IMR-90 (cell line): Measurements from ENCODE around the gene ATP8B2. TPM values are rescaled to one million over a fixed set of nuclear protein-coding genes. Genes with fewer than 3 reads are reported as not detected.

Experiments used
- ATAC-seq: fragments of 200-7000 bp; cut with Tn5 transposase; 2 replicates; pipeline ENCODE4 v1.9.1; 2020; ENCODE audit warnings: low read depth, mild to moderate bottlenecking, moderate library complexity
- BruUV-seq: library from RNA; stranded (reverse); fragments of 400-500 nt; replicated peaks from 2 replicates; lab custom pipeline; 2021; lab: Mats Ljungman, UMichigan
- CTCF ChIA-PET: fragments of 300-600 bp; formaldehyde crosslinking; extraction: SDS; loops from one replicate; lab custom pipeline; 2021; ENCODE audit warnings: antibody characterized with exemption; lab: Yijun Ruan, JAX
- POLR2A ChIA-PET: fragments of 300-600 bp; sonication (Branson Sonifier 250); formaldehyde crosslinking; loops from one replicate; lab custom pipeline; 2022; ENCODE audit warnings: antibody characterized with exemption; ENCODE audit not compliant: unreplicated experiment; lab: Charles Lee
- DNase-seq: peaks from one replicate; pipeline ENCODE4 v3.0.0; 2013
- H2AFZ ChIP-seq: replicated peaks from 2 replicates; pipeline ENCODE3; 2013; ENCODE audit warnings: low read length, mild to moderate bottlenecking; ENCODE audit not compliant: poor library complexity
- H2AK5ac ChIP-seq: 2 replicates; pipeline ENCODE4 v1.6.1; 2013; ENCODE audit warnings: low read depth, low read length, inconsistent platforms
- H2AK9ac ChIP-seq: replicated peaks from 2 replicates; pipeline ENCODE3; 2013; ENCODE audit warnings: mild to moderate bottlenecking, low read depth, low read length, moderate library complexity; ENCODE audit not compliant: poor library complexity
- H2BK120ac ChIP-seq: 2 replicates; pipeline ENCODE4 v1.6.1; 2013; ENCODE audit warnings: low read depth, low read length, inconsistent platforms
- H2BK15ac ChIP-seq: 3 replicates; pipeline ENCODE4 v1.6.1; 2013; ENCODE audit warnings: low read depth, low read length, inconsistent platforms
- H2BK20ac ChIP-seq: 2 replicates; pipeline ENCODE4 v1.6.1; 2013; ENCODE audit warnings: low read depth, mild to moderate bottlenecking, inconsistent platforms, low read length, moderate library complexity
- H2BK5ac ChIP-seq: 2 replicates; pipeline ENCODE4 v1.6.1; 2013; ENCODE audit warnings: mild to moderate bottlenecking, low read depth, low read length, inconsistent platforms; ENCODE audit not compliant: poor library complexity, severe bottlenecking
- H3K14ac ChIP-seq: replicated peaks from 2 replicates; pipeline ENCODE4 v1.6.1; 2013; ENCODE audit warnings: low read depth, low read length, inconsistent platforms
- H3K18ac ChIP-seq: 2 replicates; pipeline ENCODE4 v1.6.1; 2013; ENCODE audit warnings: low read depth, low read length, control low read depth
- H3K23ac ChIP-seq: 2 replicates; pipeline ENCODE4 v1.6.1; 2013; ENCODE audit warnings: low read depth, low read length, inconsistent platforms
- H3K27ac ChIP-seq: 2 replicates; pipeline ENCODE4 v1.5.1; 2013; ENCODE audit warnings: mild to moderate bottlenecking, control low read depth, low read length; ENCODE audit not compliant: insufficient read depth
- H3K27me3 ChIP-seq: 2 replicates; pipeline ENCODE4 v1.6.1; 2013; ENCODE audit warnings: low read length; ENCODE audit not compliant: control insufficient read depth, insufficient read depth
- H3K36me3 ChIP-seq: 2 replicates; pipeline ENCODE4 v1.6.1; 2013; ENCODE audit warnings: low read length, mixed read lengths; ENCODE audit not compliant: control insufficient read depth, insufficient read depth
- H3K4ac ChIP-seq: 2 replicates; pipeline ENCODE4 v1.6.1; 2013; ENCODE audit warnings: low read depth, low read length, inconsistent platforms
- H3K4me1 ChIP-seq: 2 replicates; pipeline ENCODE4 v1.6.1; 2013; ENCODE audit warnings: low read length, mixed read lengths; ENCODE audit not compliant: control insufficient read depth, insufficient read depth
- H3K4me2 ChIP-seq: 2 replicates; pipeline ENCODE4 v1.6.1; 2013; ENCODE audit warnings: low read depth, mild to moderate bottlenecking, control low read depth, low read length, moderate library complexity
- H3K4me3 ChIP-seq: 2 replicates; pipeline ENCODE4 v1.5.1; 2013; ENCODE audit warnings: low read depth, mild to moderate bottlenecking, control low read depth, low read length, moderate library complexity; ENCODE audit not compliant: insufficient read depth
- H3K56ac ChIP-seq: 2 replicates; pipeline ENCODE4 v1.6.1; 2013; ENCODE audit warnings: low read length, inconsistent platforms; ENCODE audit not compliant: insufficient read depth; ENCODE audit errors: extremely low read depth
- H3K79me1 ChIP-seq, 2 experiments: 2 replicates each; pipeline ENCODE4 v1.6.1; 2013; ENCODE audit warnings: low read length in 2 of 2, inconsistent platforms in 1 of 2, low read depth in 1 of 2
- H3K9ac ChIP-seq: 2 replicates; pipeline ENCODE4 v1.6.1; 2013; ENCODE audit warnings: low read depth, low read length, control low read depth
- H3K9me1 ChIP-seq: 2 replicates; pipeline ENCODE4 v1.6.1; 2013; ENCODE audit warnings: low read length, inconsistent platforms; ENCODE audit not compliant: insufficient read depth
- H3K9me3 ChIP-seq: 2 replicates; pipeline ENCODE4 v1.6.1; 2013; ENCODE audit warnings: low read length; ENCODE audit not compliant: control insufficient read depth, insufficient read depth
- H4K20me1 ChIP-seq: 2 replicates; pipeline ENCODE4 v1.6.1; 2013; ENCODE audit warnings: low read length, inconsistent platforms; ENCODE audit not compliant: insufficient read depth
- H4K5ac ChIP-seq: 2 replicates; pipeline ENCODE4 v1.6.1; 2013; ENCODE audit warnings: mild to moderate bottlenecking, low read depth, low read length, control low read depth
- H4K8ac ChIP-seq, 2 experiments: 2 replicates each; pipeline ENCODE4 v1.6.1; 2013; ENCODE audit warnings: low read depth in 2 of 2, low read length in 2 of 2, control low read depth in 1 of 2, inconsistent platforms in 1 of 2
- H4K91ac ChIP-seq: 2 replicates; pipeline ENCODE4 v1.6.1; 2013; ENCODE audit warnings: low read depth, low read length, inconsistent platforms; ENCODE audit not compliant: insufficient read depth
- BHLHE40 ChIP-seq: fragments of 150-350 bp; IDR thresholded peaks from 2 replicates; pipeline ENCODE4 v1.6.1; 2016; ENCODE audit warnings: mild to moderate bottlenecking, low read depth, low read length
- CEBPB ChIP-seq: IDR thresholded peaks from 2 replicates; pipeline ENCODE4 v1.6.1; 2012; ENCODE audit warnings: low read depth, low read length, improper control_type of control experiment
- CHD1 ChIP-seq: IDR thresholded peaks from 2 replicates; pipeline ENCODE4 v1.6.1; 2012; ENCODE audit warnings: low read depth, low read length, improper control_type of control experiment
- CTCF ChIP-seq: conservative IDR thresholded peaks from 2 replicates; pipeline ENCODE4 v1.5.1; 2012; ENCODE audit warnings: mild to moderate bottlenecking, low read depth, low read length, improper control_type of control experiment
- ELK1 ChIP-seq: fragments of 150-350 bp; IDR thresholded peaks from 2 replicates; pipeline ENCODE4 v1.6.1; 2016; ENCODE audit warnings: low read depth, mild to moderate bottlenecking, low read length, moderate library complexity, borderline replicate concordance
- FOS ChIP-seq: fragments of 150-350 bp; IDR thresholded peaks from 2 replicates; pipeline ENCODE4 v1.6.1; 2016; ENCODE audit warnings: low read depth, low read length
- MAFK ChIP-seq: IDR thresholded peaks from 2 replicates; pipeline ENCODE4 v1.6.1; 2012; ENCODE audit warnings: low read depth, low read length, improper control_type of control experiment
- MAZ ChIP-seq: IDR thresholded peaks from 2 replicates; pipeline ENCODE4 v1.6.1; 2012; ENCODE audit warnings: low read depth, mild to moderate bottlenecking, low read length, improper control_type of control experiment, moderate library complexity, borderline replicate concordance
- MXI1 ChIP-seq: IDR thresholded peaks from 2 replicates; pipeline ENCODE4 v1.6.1; 2012; ENCODE audit warnings: low read depth, mild to moderate bottlenecking, low read length, moderate library complexity, borderline replicate concordance
- NFE2L2 ChIP-seq: fragments of 150-350 bp; IDR thresholded peaks from 2 replicates; pipeline ENCODE4 v1.6.1; 2016; ENCODE audit warnings: low read depth, mild to moderate bottlenecking, low read length
- POLR2A ChIP-seq: IDR thresholded peaks from 2 replicates; pipeline ENCODE4 v1.6.1; 2012; ENCODE audit warnings: mild to moderate bottlenecking, low read depth, low read length
- RAD21 ChIP-seq: IDR thresholded peaks from 2 replicates; pipeline ENCODE4 v1.6.1; 2012; ENCODE audit warnings: low read length, improper control_type of control experiment
- RCOR1 ChIP-seq: IDR thresholded peaks from 2 replicates; pipeline ENCODE4 v1.6.1; 2012; ENCODE audit warnings: mild to moderate bottlenecking, low read length, improper control_type of control experiment; ENCODE audit not compliant: insufficient replicate concordance
- RFX5 ChIP-seq: IDR thresholded peaks from 2 replicates; pipeline ENCODE4 v1.8.0; 2012; ENCODE audit warnings: low read depth, mild to moderate bottlenecking, low read length, moderate library complexity
- SMC3 ChIP-seq: fragments of 150-350 bp; IDR thresholded peaks from 2 replicates; pipeline ENCODE4 v1.6.1; 2016; ENCODE audit warnings: low read depth, mild to moderate bottlenecking, antibody characterized with exemption, low read length, moderate library complexity
- USF2 ChIP-seq: fragments of 150-350 bp; IDR thresholded peaks from 2 replicates; pipeline ENCODE4 v1.6.1; 2017; ENCODE audit warnings: mild to moderate bottlenecking, antibody characterized with exemption, low read length, low read depth
- WGBS, 2 experiments: methylation state at CpG; one replicate each; pipeline versions ENCODE4 v1.1.5 to v1.1.7; 2013; ENCODE audit warnings: missing lambda C conversion rate in 2 of 2; ENCODE audit not compliant: insufficient read length in 1 of 2; ENCODE audit errors: extremely low coverage in 2 of 2; 5-methylcytosine and 5-hydroxymethylcytosine counted together
- dilution Hi-C: fragments of 300-500 bp; cut with HindIII; formaldehyde crosslinking; loops from one replicate; pipeline ENCODE4 v1.14.3; 2018; ENCODE audit warnings: low sequenced_read_pairs; ENCODE audit not compliant: unreplicated experiment
- in situ Hi-C: fragments of 300-500 bp; cut with MboI; formaldehyde crosslinking; loops from 3 replicates; pipeline ENCODE4 v1.14.3; 2019; ENCODE audit warnings: low sequenced_read_pairs, inconsistent platforms, mixed read lengths
- intact Hi-C: fragments of 100-400 bp; cut with micrococcal nuclease; formaldehyde crosslinking; loops from 2 replicates; pipeline ENCODE4 v1.10.0; 2022
- polyA plus RNA-seq, 3 experiments: library from polyadenylated mRNA; depleted of rRNA; stranded (reverse); fragments of >200 nt; gene quantifications; 2 replicates each; pipeline ENCODE4 v1.2.3, GENCODE V29; 2012; ENCODE audit warnings: low replicate concordance in 1 of 3
- total RNA-seq: library from RNA; depleted of rRNA; stranded (reverse); fragments of >200 nt; gene quantifications from 2 replicates; pipeline ENCODE4 v1.2.3, GENCODE V29; 2012

Gene ATP8B2
- total and polyA plus RNA-seq, 2 of the 4 experiments (the other 2 are of a cell fraction): 79.4 to 91.0 TPM

- Histone ChIP-seq H3K18ac (no peak overlapping the region), H4K5ac (no peak overlapping the region), H3K9me3 (no peaks in the 10 kb centered on the region), H3K79me1 (peaks cover 3 to 15% of the 10 kb centered on the region in 2 experiments; a peak in 1 of 4 replicates), H3K4me2 (no peak overlapping the region), H3K56ac (no peak overlapping the region), H3K27me3 (no peaks in the 10 kb centered on the region), H2BK20ac (no peak overlapping the region), H3K27ac (no peak overlapping the region), H2AK5ac (no peak overlapping the region), H3K9ac (no peak overlapping the region), H4K8ac (no peak overlapping the region), H3K23ac (no peak overlapping the region), H3K9me1 (peaks cover 5% of the 10 kb centered on the region; the same call in 1 of the 2 replicates), H4K20me1 (peaks cover 13% of the 10 kb centered on the region; the same call in 1 of the 2 replicates), H3K4ac (no peak overlapping the region), H2BK120ac (no peak overlapping the region), H3K36me3 (peaks cover 58% of the 10 kb centered on the region), H3K14ac (no peak overlapping the region), H3K4me3 (no peak overlapping the region), H2BK15ac (no peak overlapping the region), H2AFZ (no peak overlapping the region), H2BK5ac (no peak overlapping the region), H2AK9ac (no peak overlapping the region), H3K4me1 (peaks cover 5% of the 10 kb centered on the region; the same call in 1 of the 2 replicates), H4K91ac (no peak overlapping the region)
- no TSS peak for BruUV-seq
- intact Hi-C loops: no loop called here
- dilution Hi-C loops: no loop called here
- in situ Hi-C loops: no loop called here
- TF ChIP-seq NFE2L2 (no peak), MAZ (no peak), CHD1 (no peak), MAFK (no peak), RCOR1 (no peak), CEBPB (no peak), RAD21 (no peak), USF2 (no peak), CTCF (no peak), BHLHE40 (no peak), SMC3 (no peak), RFX5 (no peak), FOS (no peak), ELK1 (no peak), MXI1 (no peak), POLR2A (no peak)
- ChIA-PET POLR2A (no interaction called here), CTCF (interaction anchor here (0.6 kb wide), 1 partner anchor 13 kb away, joined by 3 read pairs; no protein-coding TSS in a partner anchor)
- DNase-seq: no peak
- no peak for ATAC-seq
- 80% methylated on average over 1 of the region's 3 CpGs; no CpG with 5 or more reads in 1 of the 2 experiments for WGBS, 2 experiments
Measured at GRCh38 chr1:154347961-154348360, 22.6 kb downstream of the ATP8B2 start.
